OCI-LY7 (cell line): Measurements from ENCODE around the gene ACVR2A. TPM values are rescaled to one million over a fixed set of nuclear protein-coding genes. Genes with fewer than 3 reads are reported as not detected.

ENCODE experiments used
- BruUV-seq: library from RNA; stranded (reverse); fragments of 400-500 nt; replicated peaks from 2 replicates; lab custom pipeline; 2021; lab: Mats Ljungman, UMichigan
- CTCF ChIA-PET: fragments of 300-600 bp; sonication (Branson Sonifier 250); formaldehyde crosslinking; loops from one replicate; lab custom pipeline; 2022; ENCODE audit warnings: antibody characterized with exemption; ENCODE audit not compliant: unreplicated experiment; lab: Charles Lee
- POLR2A ChIA-PET: fragments of 300-600 bp; sonication (Branson Sonifier 250); formaldehyde crosslinking; loops from one replicate; lab custom pipeline; 2022; ENCODE audit warnings: antibody characterized with exemption; lab: Charles Lee
- DNase-seq: peaks from one replicate; pipeline ENCODE4 v3.0.0-alpha.2; 2015; ENCODE audit warnings: low spot score
- H2AFZ ChIP-seq: fragments of 200-600 bp; sonication (generic), shearing (Covaris generic); 2 replicates; pipeline ENCODE4 v1.6.1; 2014; ENCODE audit warnings: mild to moderate bottlenecking, antibody characterized with exemption, low read length, moderate library complexity
- H3K27ac ChIP-seq: fragments of 200-600 bp; sonication (generic); 2 replicates; pipeline ENCODE4 v1.5.1; 2014; ENCODE audit warnings: mixed run types, low read depth, mild to moderate bottlenecking, moderate library complexity, low read length, inconsistent platforms; ENCODE audit not compliant: poor library complexity, severe bottlenecking
- H3K36me3 ChIP-seq: fragments of 200-600 bp; sonication (generic); 2 replicates; pipeline ENCODE4 v1.6.1; 2014; ENCODE audit warnings: mild to moderate bottlenecking, antibody characterized with exemption, low read length, moderate library complexity, mixed read lengths; ENCODE audit not compliant: insufficient read depth
- H3K4me1 ChIP-seq: fragments of 200-600 bp; sonication (generic); 2 replicates; pipeline ENCODE4 v1.5.1; 2014; ENCODE audit warnings: mild to moderate bottlenecking, low read length; ENCODE audit not compliant: insufficient read depth, poor library complexity, severe bottlenecking
- H3K4me2 ChIP-seq: fragments of 200-600 bp; sonication (generic); 2 replicates; pipeline ENCODE4 v1.6.1; 2014; ENCODE audit warnings: mild to moderate bottlenecking, low read length
- H3K4me3 ChIP-seq: fragments of 200-600 bp; sonication (generic); 2 replicates; pipeline ENCODE4 v1.5.1; 2014; ENCODE audit warnings: mild to moderate bottlenecking, low read depth, low read length; ENCODE audit not compliant: poor library complexity, severe bottlenecking
- H3K79me2 ChIP-seq: fragments of 200-600 bp; sonication (generic); 2 replicates; pipeline ENCODE4 v1.6.1; 2016; ENCODE audit warnings: low read depth, mild to moderate bottlenecking, low read length, moderate library complexity, mixed read lengths; ENCODE audit not compliant: insufficient read depth
- H3K9me2 ChIP-seq: fragments of 200-600 bp; sonication (generic); 2 replicates; pipeline ENCODE4 v1.6.1; 2016; ENCODE audit warnings: mild to moderate bottlenecking, low read length, mixed read lengths; ENCODE audit not compliant: insufficient read depth
- H3K9me3 ChIP-seq: fragments of 200-600 bp; sonication (generic); 2 replicates; pipeline ENCODE4 v1.6.1; 2014; ENCODE audit warnings: mild to moderate bottlenecking, mixed run types, low read length, mixed read lengths
- H4K20me1 ChIP-seq: fragments of 200-600 bp; sonication (generic); 2 replicates; pipeline ENCODE4 v1.6.1; 2014; ENCODE audit warnings: mild to moderate bottlenecking, antibody characterized with exemption, low read length, moderate library complexity, mixed read lengths; ENCODE audit not compliant: insufficient read depth
- CTCF ChIP-seq: fragments of 200-600 bp; sonication (generic); conservative IDR thresholded peaks from 2 replicates; pipeline ENCODE4 v1.5.1; 2014; ENCODE audit warnings: mild to moderate bottlenecking, antibody characterized with exemption, low read length, moderate library complexity, mixed read lengths
- EZH2phosphoT487 ChIP-seq: fragments of 200-600 bp; sonication (generic); IDR thresholded peaks from 2 replicates; pipeline ENCODE4 v1.6.1; 2018; ENCODE audit warnings: low read depth, borderline replicate concordance, mild to moderate bottlenecking, mixed run types, antibody characterized with exemption, low read length, moderate library complexity, mixed read lengths
- intact Hi-C: fragments of 100-400 bp; cut with micrococcal nuclease; formaldehyde crosslinking; loops from one replicate; pipeline ENCODE4 v1.10.0; 2022; ENCODE audit not compliant: unreplicated experiment
- total RNA-seq, 2 experiments: library from RNA; depleted of rRNA in 1 of 2; stranded (reverse); fragments of >200 nt in 1 of 2; shearing (Covaris generic) in 1 of 2; gene quantifications; 2 replicates each; pipeline ENCODE4 v1.2.3, GENCODE V29; 2014 to 2022

The ACVR2A gene
- total RNA-seq, 2 experiments from 2014 or later: 1.5 to 2.5 TPM

- Histone ChIP-seq H3K79me2 (no peaks in the 10 kb centered on the region), H3K9me3 (no peaks in the 10 kb centered on the region), H3K4me2 (no peak overlapping the region), H2AFZ (no peak overlapping the region), H3K36me3 (peaks cover 18% of the 10 kb centered on the region; the same call in 1 of the 2 replicates), H3K27ac (no peak overlapping the region), H3K4me3 (no peak overlapping the region), H3K9me2 (no peaks in the 10 kb centered on the region), H3K4me1 (no peaks in the 10 kb centered on the region), H4K20me1 (no peaks in the 10 kb centered on the region)
- TF ChIP-seq CTCF (peak; percentile 98), EZH2phosphoT487 (no peak)
- CTCF ChIA-PET: no interaction called here
- DNase-seq: peak; percentile 41
- POLR2A ChIA-PET: interaction anchor here (0.8 kb wide), 1 partner anchor 17 kb away, joined by 4 read pairs; no protein-coding TSS in a partner anchor
- intact Hi-C loops: loop anchor here (1.0 to 5.0 kb wide), 3 partner anchors 264 to 1054 kb away; no protein-coding TSS in a partner anchor
- no TSS peak for BruUV-seq
Measured at GRCh38 chr2:147937744-147938349, 93.0 kb downstream of the ACVR2A start.

- DNase-seq: no peak
- no peaks in the 10 kb centered on the region for H3K9me2 ChIP-seq
- H3K9me3 ChIP-seq: no peaks in the 10 kb centered on the region
- TF ChIP-seq EZH2phosphoT487 (no peak), CTCF (no peak)
- ChIA-PET CTCF (no interaction called here), POLR2A (no interaction called here)
- H3K4me1 ChIP-seq: no peaks in the 10 kb centered on the region
- no peak overlapping the region for H3K4me3 ChIP-seq
- H4K20me1 ChIP-seq: no peaks in the 10 kb centered on the region
- BruUV-seq: no TSS peak
- H2AFZ ChIP-seq: no peak overlapping the region
- no peak overlapping the region for H3K4me2 ChIP-seq
- intact Hi-C loops: loop anchor here (5.0 kb wide), 2 partner anchors 263 to 1053 kb away; no protein-coding TSS in a partner anchor
- peaks cover 16% of the 10 kb centered on the region; the same call in 1 of the 2 replicates for H3K36me3 ChIP-seq
- H3K79me2 ChIP-seq: no peaks in the 10 kb centered on the region
- no peak overlapping the region for H3K27ac ChIP-seq
Measured at GRCh38 chr2:147939313-147939712, 94.5 kb downstream of the ACVR2A start.

GRCh38 chr2:147945660-147946059 lies 100.8 kb downstream of the ACVR2A start:
- no peaks in the 10 kb centered on the region for H3K9me2 ChIP-seq
- no peaks in the 10 kb centered on the region for H3K79me2 ChIP-seq
- intact Hi-C loops: no loop called here
- H3K27ac ChIP-seq: no peak overlapping the region
- H3K36me3 ChIP-seq: no peaks in the 10 kb centered on the region; the same call in 1 of the 2 replicates
- BruUV-seq: no TSS peak
- no peaks in the 10 kb centered on the region for H3K9me3 ChIP-seq
- CTCF ChIA-PET: interaction anchor here (0.6 kb wide), 1 partner anchor 84 kb away, joined by 3 read pairs; no protein-coding TSS in a partner anchor
- no peak for DNase-seq
- H3K4me1 ChIP-seq: no peaks in the 10 kb centered on the region
- no peak overlapping the region for H3K4me3 ChIP-seq
- no peak for TF ChIP-seq CTCF
- no peak for TF ChIP-seq EZH2phosphoT487
- H4K20me1 ChIP-seq: no peaks in the 10 kb centered on the region
- POLR2A ChIA-PET: no interaction called here
- H3K4me2 ChIP-seq: no peak overlapping the region
- no peak overlapping the region for H2AFZ ChIP-seq
